Stimulated activated CD4-positive, alpha-beta T cell treated with anti-CD3 and anti-CD28 coated beads, TNF-alpha, amount 100 ng/mL, for 1 hour (primary cell): Measurements from ENCODE around the gene PODXL.
"Not testable (repeated sequence)": the region's sequence is repeated elsewhere in the genome, so short reads cannot be mapped to it uniquely, and the experiment has no call there.

Source experiments
- DNase-seq, 3 donors: peaks; one replicate each; pipeline ENCODE4 v3.0.0-alpha.2; 2020; ENCODE audit warnings: low read depth in 3 of 3, low spot score in 1 of 3

Gene PODXL

GRCh38 chr7:131538071-131538812 lies 18.2 kb downstream of the PODXL start:
- no peak for DNase-seq

- no peak for DNase-seq
These were observed 18.9 kb downstream of the PODXL start for GRCh38 chr7:131537571-131537978.

- no peak for DNase-seq
These were observed 20.0 kb downstream of the PODXL start for GRCh38 chr7:131536361-131536849.

- no peak for DNase-seq
These were observed 22.6 kb downstream of the PODXL start for GRCh38 chr7:131533566-131534561.

GRCh38 chr7:131533151-131533559 lies 23.3 kb downstream of the PODXL start:
- no peak for DNase-seq

GRCh38 chr7:131532570-131533091 lies 23.8 kb downstream of the PODXL start:
- DNase-seq: no peak

- DNase-seq: no peak
These were observed 26.3 kb downstream of the PODXL start for GRCh38 chr7:131530137-131530536.

GRCh38 chr7:131529617-131530016 lies 26.8 kb downstream of the PODXL start:
- DNase-seq: no peak

GRCh38 chr7:131529179-131529578 lies 27.2 kb downstream of the PODXL start:
- DNase-seq: no peak

GRCh38 chr7:131527456-131527855 lies 29.0 kb downstream of the PODXL start:
- DNase-seq: no peak

GRCh38 chr7:131525820-131526219 lies 30.6 kb downstream of the PODXL start:
- no peak for DNase-seq

- DNase-seq: no peak
These were observed 31.7 kb downstream of the PODXL start for GRCh38 chr7:131524703-131525102.

GRCh38 chr7:131524115-131524514 lies 32.3 kb downstream of the PODXL start:
- no peak for DNase-seq

GRCh38 chr7:131522325-131522930 lies 34.0 kb downstream of the PODXL start:
- no peak for DNase-seq

GRCh38 chr7:131521651-131522163 lies 34.7 kb downstream of the PODXL start:
- no peak for DNase-seq

- DNase-seq: no peak
These were observed 37.8 kb downstream of the PODXL start for GRCh38 chr7:131518626-131519025.

GRCh38 chr7:131517218-131517923 lies 39.1 kb downstream of the PODXL start:
- no peak for DNase-seq

GRCh38 chr7:131515471-131515870 lies 41.0 kb downstream of the PODXL start:
- not testable (repeated sequence) for DNase-seq

GRCh38 chr7:131513245-131514061 lies 43.0 kb downstream of the PODXL start:
- DNase-seq: peak; percentile 36 to 65 (median 50)
